SK-N-SH (cell line): ENCODE measurements around the gene NME8.

ENCODE experiments used
- CTCF ChIP-seq: fragments of 200-600 bp; sonication (generic); IDR thresholded peaks from 2 replicates; pipeline ENCODE4 v1.6.1; 2017; ENCODE audit warnings: antibody characterized with exemption, mild to moderate bottlenecking, moderate library complexity
- EP300 ChIP-seq, 2 experiments: IDR thresholded peaks; 2 replicates each; pipeline versions ENCODE4 v1.4.0 to v1.6.1; 2012; ENCODE audit warnings: borderline replicate concordance in 1 of 2, low read depth in 1 of 2, low read length in 1 of 2
- EZH2phosphoT487 ChIP-seq: fragments of 200-600 bp; sonication (generic); IDR thresholded peaks from 2 replicates; pipeline ENCODE4 v1.6.1; 2017; ENCODE audit warnings: low read depth, mixed run types, mild to moderate bottlenecking, antibody characterized with exemption, moderate library complexity, borderline replicate concordance
- GABPA ChIP-seq: IDR thresholded peaks from 2 replicates; pipeline ENCODE4 v1.4.0; 2012; ENCODE audit warnings: low read depth, mild to moderate bottlenecking
- IRF3 ChIP-seq: fragments of 150-350 bp; IDR thresholded peaks from 2 replicates; pipeline ENCODE4 v1.6.1; 2016; ENCODE audit warnings: mild to moderate bottlenecking, low read depth, low read length
- MAX ChIP-seq: IDR thresholded peaks from 2 replicates; pipeline ENCODE4 v1.4.0; 2012; ENCODE audit warnings: low read depth
- NFIC ChIP-seq: IDR thresholded peaks from 2 replicates; pipeline ENCODE4 v1.4.0; 2012; ENCODE audit warnings: borderline replicate concordance
- PBX3 ChIP-seq: IDR thresholded peaks from 2 replicates; pipeline ENCODE4; 2012
- POLR2AphosphoS5 ChIP-seq: IDR thresholded peaks from 2 replicates; pipeline ENCODE4 v1.6.1; 2012; ENCODE audit warnings: low read depth, low read length
- RXRA ChIP-seq: IDR thresholded peaks from 2 replicates; pipeline ENCODE4 v1.4.0; 2012; ENCODE audit warnings: low read depth, mild to moderate bottlenecking, borderline replicate concordance
- YY1 ChIP-seq: IDR thresholded peaks from 2 replicates; pipeline ENCODE4 v1.4.0; 2012; ENCODE audit warnings: low read depth, mild to moderate bottlenecking
- TF ChIP-seq, protein P1 (sequence below): fragments of 150-350 bp; IDR thresholded peaks from 2 replicates; pipeline ENCODE4 v1.6.1; 2017; ENCODE audit warnings: antibody characterized with exemption, low read length, low read depth, borderline replicate concordance
- TF ChIP-seq, protein P2 (sequence below): IDR thresholded peaks from 2 replicates; pipeline ENCODE4 v1.6.1; 2012; ENCODE audit warnings: mild to moderate bottlenecking, low read depth, low read length, moderate library complexity

GRCh38 chr7:37923996-37924395, 75.6 kb downstream of the NME8 start:
- TF ChIP-seq EZH2phosphoT487 (no peak), RXRA (no peak), YY1 (no peak), CTCF (no peak), PBX3 (no peak), POLR2AphosphoS5 (no peak), MAX (no peak), EP300 (IDR thresholded peaks at IDR 0.05; ENCODE audit: borderline replicate concordance in 1 of 2, low read depth in 1 of 2, low read length in 1 of 2) (no peak), GABPA (no peak), NFIC (no peak), IRF3 (no peak)
- TF ChIP-seq, protein P1, sequence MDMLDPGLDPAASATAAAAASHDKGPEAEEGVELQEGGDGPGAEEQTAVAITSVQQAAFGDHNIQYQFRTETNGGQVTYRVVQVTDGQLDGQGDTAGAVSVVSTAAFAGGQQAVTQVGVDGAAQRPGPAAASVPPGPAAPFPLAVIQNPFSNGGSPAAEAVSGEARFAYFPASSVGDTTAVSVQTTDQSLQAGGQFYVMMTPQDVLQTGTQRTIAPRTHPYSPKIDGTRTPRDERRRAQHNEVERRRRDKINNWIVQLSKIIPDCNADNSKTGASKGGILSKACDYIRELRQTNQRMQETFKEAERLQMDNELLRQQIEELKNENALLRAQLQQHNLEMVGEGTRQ, result no peak
- TF ChIP-seq, protein P2, sequence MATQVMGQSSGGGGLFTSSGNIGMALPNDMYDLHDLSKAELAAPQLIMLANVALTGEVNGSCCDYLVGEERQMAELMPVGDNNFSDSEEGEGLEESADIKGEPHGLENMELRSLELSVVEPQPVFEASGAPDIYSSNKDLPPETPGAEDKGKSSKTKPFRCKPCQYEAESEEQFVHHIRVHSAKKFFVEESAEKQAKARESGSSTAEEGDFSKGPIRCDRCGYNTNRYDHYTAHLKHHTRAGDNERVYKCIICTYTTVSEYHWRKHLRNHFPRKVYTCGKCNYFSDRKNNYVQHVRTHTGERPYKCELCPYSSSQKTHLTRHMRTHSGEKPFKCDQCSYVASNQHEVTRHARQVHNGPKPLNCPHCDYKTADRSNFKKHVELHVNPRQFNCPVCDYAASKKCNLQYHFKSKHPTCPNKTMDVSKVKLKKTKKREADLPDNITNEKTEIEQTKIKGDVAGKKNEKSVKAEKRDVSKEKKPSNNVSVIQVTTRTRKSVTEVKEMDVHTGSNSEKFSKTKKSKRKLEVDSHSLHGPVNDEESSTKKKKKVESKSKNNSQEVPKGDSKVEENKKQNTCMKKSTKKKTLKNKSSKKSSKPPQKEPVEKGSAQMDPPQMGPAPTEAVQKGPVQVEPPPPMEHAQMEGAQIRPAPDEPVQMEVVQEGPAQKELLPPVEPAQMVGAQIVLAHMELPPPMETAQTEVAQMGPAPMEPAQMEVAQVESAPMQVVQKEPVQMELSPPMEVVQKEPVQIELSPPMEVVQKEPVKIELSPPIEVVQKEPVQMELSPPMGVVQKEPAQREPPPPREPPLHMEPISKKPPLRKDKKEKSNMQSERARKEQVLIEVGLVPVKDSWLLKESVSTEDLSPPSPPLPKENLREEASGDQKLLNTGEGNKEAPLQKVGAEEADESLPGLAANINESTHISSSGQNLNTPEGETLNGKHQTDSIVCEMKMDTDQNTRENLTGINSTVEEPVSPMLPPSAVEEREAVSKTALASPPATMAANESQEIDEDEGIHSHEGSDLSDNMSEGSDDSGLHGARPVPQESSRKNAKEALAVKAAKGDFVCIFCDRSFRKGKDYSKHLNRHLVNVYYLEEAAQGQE, result no peak
